Endometrium (tissue), 2 donors: ENCODE measurements around the gene ZNF582.
"Not testable (repeated sequence)": the region's sequence is repeated elsewhere in the genome, so short reads cannot be mapped to it uniquely, and the experiment has no call there.

Source experiments
- FAIRE-seq: peaks from 2 replicates; lab custom pipeline; 2012; peaks lifted over from hg19 to GRCh38; lab: Jason Lieb, UNC
- donor health status: control.
- donor health status: control.

Gene ZNF582

GRCh38 chr19:56351208-56351607 is 42.1 kb downstream of the ZNF582 start:
- FAIRE-seq: no peak

- peak; percentile 91 for FAIRE-seq
Observed at GRCh38 chr19:56350416-56351045, 42.8 kb downstream of the ZNF582 start.

DNA sequence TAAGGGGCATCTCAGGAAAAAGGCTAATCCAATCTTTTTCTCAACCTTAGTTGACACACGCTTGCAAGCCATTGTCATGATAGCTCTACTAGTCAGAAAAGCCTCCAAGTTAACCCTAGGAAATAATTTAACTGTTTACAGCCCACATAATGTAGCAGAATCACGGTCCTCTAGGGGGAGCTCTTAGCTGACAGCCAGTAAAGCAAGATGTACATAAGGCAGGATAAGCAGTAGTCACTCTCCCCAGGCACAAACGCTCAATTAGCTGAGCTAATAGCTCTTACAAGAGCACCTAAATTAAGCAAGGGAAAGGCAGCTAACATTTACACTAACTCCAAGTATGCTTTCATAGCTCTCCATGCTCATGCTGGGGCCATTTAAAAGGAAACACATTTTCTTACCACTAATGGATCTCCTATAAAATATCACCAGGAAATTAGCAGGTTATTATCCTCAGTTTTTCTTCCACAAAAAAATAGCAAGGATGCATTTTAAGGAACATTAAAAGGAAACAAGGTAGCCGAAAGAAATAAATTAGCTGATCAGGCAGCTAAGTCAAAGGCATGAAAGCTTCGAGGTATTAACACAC is 45.0 kb downstream of the ZNF582 start:
- no peak for FAIRE-seq

GRCh38 chr19:56347163-56347778 is 46.1 kb downstream of the ZNF582 start:
- no peak for FAIRE-seq

- FAIRE-seq: peak; percentile 21
Observed at GRCh38 chr19:56341948-56342347, 51.4 kb downstream of the ZNF582 start.

DNA sequence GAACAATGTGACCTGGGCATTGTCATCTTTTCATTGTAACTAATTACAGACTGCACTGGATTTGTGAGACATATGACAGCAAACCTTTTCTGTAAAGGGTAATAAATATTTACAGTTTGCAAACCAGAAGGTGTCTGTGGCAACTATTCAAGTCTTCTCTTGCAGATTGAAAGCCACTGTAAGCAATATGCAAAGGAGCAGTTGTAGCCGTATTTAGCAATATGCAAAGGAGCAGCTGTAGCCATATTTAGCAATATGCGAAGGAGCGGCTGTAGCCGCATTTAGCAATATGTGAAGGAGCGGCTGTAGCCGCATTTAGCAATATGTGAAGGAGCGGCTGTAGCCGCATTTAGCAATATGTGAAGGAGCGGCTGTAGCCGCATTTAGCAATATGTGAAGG is 54.3 kb downstream of the ZNF582 start:
- FAIRE-seq: not testable (repeated sequence)

- not testable (repeated sequence) for FAIRE-seq
Observed at GRCh38 chr19:56337077-56337476, 56.3 kb downstream of the ZNF582 start.

DNA sequence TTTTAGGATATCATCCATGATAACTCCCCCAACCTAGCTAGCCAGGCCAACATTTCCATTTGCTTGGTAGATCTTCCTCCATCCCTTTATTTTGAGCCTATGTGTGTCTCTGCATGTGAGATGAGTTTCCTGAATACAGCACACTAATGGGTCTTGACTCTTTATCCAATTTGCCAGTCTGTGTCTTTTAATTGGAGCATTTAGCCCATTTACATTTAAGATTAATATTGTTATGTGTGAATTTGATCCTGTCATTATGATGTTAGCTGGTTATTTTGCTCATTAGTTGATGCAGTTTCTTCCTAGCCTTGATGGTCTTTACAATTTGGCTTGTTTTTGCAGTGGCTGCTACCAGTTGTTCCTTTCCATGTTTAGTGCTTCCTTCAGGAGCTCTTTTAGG is 58.0 kb downstream of the ZNF582 start:
- FAIRE-seq: not testable (repeated sequence)

DNA sequence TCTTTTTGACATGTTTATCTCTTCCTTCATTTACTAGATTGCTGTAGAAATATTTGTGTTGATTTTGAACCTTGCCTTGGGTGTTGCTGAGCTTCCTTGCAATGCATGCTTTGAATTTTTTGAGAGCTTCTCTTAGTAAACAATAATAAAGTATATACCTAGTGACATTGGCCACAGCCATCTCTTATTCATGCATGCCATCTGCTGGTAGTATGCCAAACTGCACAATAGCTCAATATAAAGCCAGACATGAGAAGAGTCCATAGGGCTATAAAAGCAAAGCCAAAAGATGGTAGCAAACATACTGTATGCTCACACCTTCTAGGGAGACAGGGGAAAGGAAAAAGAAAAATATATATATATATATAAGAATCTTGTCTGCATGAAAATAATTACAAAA is 59.8 kb downstream of the ZNF582 start:
- no peak for FAIRE-seq
